Tibial nerve (tissue), 4 donors: Measurements from ENCODE around the gene GDPD3.

Experiments used
- EP300 ChIP-seq, 2 donors: sonication (generic); formaldehyde crosslinking; IDR thresholded peaks; one replicate each; pipeline ENCODE4 v1.6.1; 2017; ENCODE audit warnings: antibody characterized with exemption in 2 of 2, mild to moderate bottlenecking in 1 of 2
- POLR2A ChIP-seq, 2 donors: fragments of 450-650 bp; IDR thresholded peaks; one replicate each; pipeline ENCODE4 v1.6.1; 2017; ENCODE audit warnings: antibody characterized with exemption in 2 of 2, mild to moderate bottlenecking in 2 of 2, moderate library complexity in 2 of 2
- TF ChIP-seq, protein P1 (sequence below), 5 experiments: fragments of 200-600 bp in 3 of 5; fragments of 450-650 bp in 2 of 5; sonication (generic) in 3 of 5; IDR thresholded peaks; one replicate each; pipeline ENCODE4 v1.5.1; 2016 to 2019; ENCODE audit warnings: antibody characterized with exemption in 5 of 5, mild to moderate bottlenecking in 3 of 5, moderate library complexity in 2 of 5

DNA sequence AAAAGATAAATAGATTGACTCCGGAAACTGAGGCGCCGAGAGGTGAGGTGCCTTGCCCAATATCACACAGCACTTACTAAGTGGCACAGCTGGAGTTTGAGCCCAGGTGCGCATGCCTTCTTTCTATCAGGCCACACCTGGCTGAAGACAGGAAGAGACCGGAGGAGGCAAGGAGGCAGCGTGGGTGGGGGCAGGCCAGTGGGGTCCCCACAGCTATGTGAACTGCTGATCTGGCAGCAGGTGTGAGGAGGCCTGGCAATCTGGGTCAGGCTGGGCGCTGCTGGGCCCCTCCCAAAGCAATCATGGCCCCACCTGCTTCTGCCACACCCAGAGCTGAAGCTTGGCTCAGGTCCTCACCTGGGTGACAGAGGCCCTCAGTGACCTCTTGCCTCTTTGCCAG, 1.9 kb upstream of the GDPD3 start:
- TF ChIP-seq EP300 (IDR thresholded peaks at IDR 0.05) = no peak
- TF ChIP-seq, protein P1, sequence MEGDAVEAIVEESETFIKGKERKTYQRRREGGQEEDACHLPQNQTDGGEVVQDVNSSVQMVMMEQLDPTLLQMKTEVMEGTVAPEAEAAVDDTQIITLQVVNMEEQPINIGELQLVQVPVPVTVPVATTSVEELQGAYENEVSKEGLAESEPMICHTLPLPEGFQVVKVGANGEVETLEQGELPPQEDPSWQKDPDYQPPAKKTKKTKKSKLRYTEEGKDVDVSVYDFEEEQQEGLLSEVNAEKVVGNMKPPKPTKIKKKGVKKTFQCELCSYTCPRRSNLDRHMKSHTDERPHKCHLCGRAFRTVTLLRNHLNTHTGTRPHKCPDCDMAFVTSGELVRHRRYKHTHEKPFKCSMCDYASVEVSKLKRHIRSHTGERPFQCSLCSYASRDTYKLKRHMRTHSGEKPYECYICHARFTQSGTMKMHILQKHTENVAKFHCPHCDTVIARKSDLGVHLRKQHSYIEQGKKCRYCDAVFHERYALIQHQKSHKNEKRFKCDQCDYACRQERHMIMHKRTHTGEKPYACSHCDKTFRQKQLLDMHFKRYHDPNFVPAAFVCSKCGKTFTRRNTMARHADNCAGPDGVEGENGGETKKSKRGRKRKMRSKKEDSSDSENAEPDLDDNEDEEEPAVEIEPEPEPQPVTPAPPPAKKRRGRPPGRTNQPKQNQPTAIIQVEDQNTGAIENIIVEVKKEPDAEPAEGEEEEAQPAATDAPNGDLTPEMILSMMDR (IDR thresholded peaks at IDR 0.05) = no peak
- no peak for TF ChIP-seq POLR2A (IDR thresholded peaks at IDR 0.05)
